Glomerular visceral epithelial cell (primary cell): ENCODE data around the gene SLC9A3.

Experiments
- DNase-seq: peaks from one replicate; pipeline ENCODE4 v3.0.0-alpha.2; 2016; ENCODE audit errors: extremely low spot score

Gene SLC9A3

GRCh38 chr5:443239-444151 lies 80.8 kb downstream of the SLC9A3 start:
- DNase-seq: no peak

GRCh38 chr5:442335-443238 lies 81.7 kb downstream of the SLC9A3 start, which contains the start of gene EXOC3:
EXOC3 (plus strand) TSS chr5:443176; CDS start chr5:446206, 3,030 bp downstream.
- peak; percentile 79 for DNase-seq

- DNase-seq: no peak
Observed at GRCh38 chr5:441996-442334, 82.3 kb downstream of the SLC9A3 start.

- DNase-seq: no peak
Observed at GRCh38 chr5:440401-441201, 83.6 kb downstream of the SLC9A3 start.

- no peak for DNase-seq
Observed at GRCh38 chr5:439636-440035, 84.6 kb downstream of the SLC9A3 start.

- DNase-seq: no peak
Observed at GRCh38 chr5:439181-439580, 85.1 kb downstream of the SLC9A3 start.

GRCh38 chr5:438481-438981 lies 85.7 kb downstream of the SLC9A3 start:
- DNase-seq: no peak

GRCh38 chr5:437281-437771 lies 86.9 kb downstream of the SLC9A3 start:
- DNase-seq: no peak

GRCh38 chr5:436641-436975 lies 87.6 kb downstream of the SLC9A3 start:
- DNase-seq: no peak

GRCh38 chr5:435961-436640 lies 88.1 kb downstream of the SLC9A3 start:
- DNase-seq: peak; percentile 33

- DNase-seq: no peak
Observed at GRCh38 chr5:435156-435790, 89.0 kb downstream of the SLC9A3 start.

GRCh38 chr5:434443-435146 lies 89.7 kb downstream of the SLC9A3 start:
- no peak for DNase-seq

- DNase-seq: no peak
Observed at GRCh38 chr5:433836-434235, 90.4 kb downstream of the SLC9A3 start.

- DNase-seq: no peak
Observed at GRCh38 chr5:432928-433791, 91.1 kb downstream of the SLC9A3 start.

GRCh38 chr5:432201-432927 lies 91.9 kb downstream of the SLC9A3 start:
- no peak for DNase-seq

GRCh38 chr5:431711-432050 lies 92.6 kb downstream of the SLC9A3 start:
- DNase-seq: no peak

GRCh38 chr5:431001-431710 lies 93.1 kb downstream of the SLC9A3 start:
- DNase-seq: peak; percentile 54
